SK-N-SH (cell line): ENCODE results near the gene PLXND1. TPM values are rescaled to one million over a fixed set of nuclear protein-coding genes. Genes with fewer than 3 reads are reported as not detected.

Experiments used
- CTCF ChIA-PET: fragments of 300-600, 350-600 bp; formaldehyde crosslinking; extraction: SDS; loops from one replicate; lab custom pipeline; 2021; lab: Yijun Ruan, JAX
- POLR2A ChIA-PET: fragments of 350-600 bp; sonication (Branson Sonifier 250); formaldehyde crosslinking; extraction: SDS; loops from one replicate; lab custom pipeline; 2020; ENCODE audit warnings: antibody characterized with exemption, inconsistent platforms; lab: Yijun Ruan, JAX
- DNase-seq: peaks from one replicate; pipeline ENCODE4 v3.0.0; 2012
- H2AFZ ChIP-seq: fragments of 200-600 bp; sonication (generic); 2 replicates; pipeline ENCODE4 v1.8.1; 2016; ENCODE audit warnings: antibody characterized with exemption, mild to moderate bottlenecking, low read depth
- H3F3A ChIP-seq: fragments of 200-600 bp; sonication (generic); replicated peaks from 2 replicates; pipeline ENCODE3; 2016; ENCODE audit warnings: antibody characterized with exemption, mild to moderate bottlenecking; ENCODE audit not compliant: insufficient read depth
- H3K27ac ChIP-seq, 2 experiments: fragments of 200-500 bp in 1 of 2; fragments of 200-600 bp in 1 of 2; sonication (Bioruptor generic) in 1 of 2; sonication (generic), shearing (Covaris generic) in 1 of 2; 2 replicates each; pipeline versions ENCODE4 v1.5.1 to v1.6.1; 2014 to 2016; ENCODE audit warnings: low read depth in 2 of 2, inconsistent platforms in 1 of 2, low read length in 1 of 2, mild to moderate bottlenecking in 1 of 2, mixed read lengths in 1 of 2
- H3K27me3 ChIP-seq: fragments of 200-600 bp; sonication (generic), shearing (Covaris generic); 2 replicates; pipeline ENCODE4 v1.6.1; 2016; ENCODE audit warnings: mixed run types; ENCODE audit not compliant: insufficient read depth
- H3K36me3 ChIP-seq, 2 experiments: fragments of 200-500 bp in 1 of 2; fragments of 200-600 bp in 1 of 2; sonication (Bioruptor generic) in 1 of 2; sonication (generic) in 1 of 2; replicated peaks in 1 of 2; 2 replicates each; pipeline versions ENCODE3 to v1.5.1; 2014 to 2016; ENCODE audit warnings: low read length in 1 of 2, mild to moderate bottlenecking in 1 of 2; ENCODE audit not compliant: insufficient read depth in 2 of 2, control insufficient read depth in 1 of 2
- H3K4me1 ChIP-seq, 2 experiments: fragments of 200-500 bp in 1 of 2; fragments of 200-600 bp in 1 of 2; sonication (Bioruptor generic) in 1 of 2; sonication (generic), shearing (Covaris generic) in 1 of 2; 2 replicates each; pipeline versions ENCODE4 v1.5.1 to v1.6.1; 2014 to 2016; ENCODE audit warnings: low read depth in 1 of 2, low read length in 1 of 2, mixed run types in 1 of 2; ENCODE audit not compliant: insufficient read depth in 2 of 2, control insufficient read depth in 1 of 2
- H3K4me2 ChIP-seq: fragments of 200-600 bp; sonication (generic), shearing (Covaris generic); 2 replicates; pipeline ENCODE4 v1.6.1; 2017; ENCODE audit warnings: mixed run types
- H3K4me3 ChIP-seq, 2 experiments: fragments of 200-500 bp in 1 of 2; fragments of 200-600 bp in 1 of 2; sonication (Bioruptor generic) in 1 of 2; sonication (generic), shearing (Covaris generic) in 1 of 2; 2 replicates each; pipeline versions ENCODE4 v1.5.1 to v1.8.1; 2014 to 2016; ENCODE audit warnings: low read depth in 2 of 2, inconsistent platforms in 1 of 2, low read length in 1 of 2, mild to moderate bottlenecking in 1 of 2, mixed read lengths in 1 of 2, moderate library complexity in 1 of 2
- H3K79me2 ChIP-seq: fragments of 200-600 bp; sonication (generic); 2 replicates; pipeline ENCODE4 v1.8.1; 2017; ENCODE audit warnings: mild to moderate bottlenecking; ENCODE audit not compliant: insufficient read depth
- H3K9ac ChIP-seq: fragments of 200-600 bp; sonication (generic); 2 replicates; pipeline ENCODE4 v1.6.1; 2017; ENCODE audit warnings: mixed run types
- H3K9me2 ChIP-seq: fragments of 200-600 bp; sonication (generic); 2 replicates; pipeline ENCODE4 v1.6.1; 2017; ENCODE audit warnings: mixed run types
- H3K9me3 ChIP-seq: fragments of 200-600 bp; sonication (generic); 2 replicates; pipeline ENCODE4 v1.6.1; 2017; ENCODE audit warnings: mixed run types, mild to moderate bottlenecking, moderate library complexity
- H4K20me1 ChIP-seq: fragments of 200-600 bp; sonication (generic); 2 replicates; pipeline ENCODE4 v1.6.1; 2017; ENCODE audit warnings: mild to moderate bottlenecking, mixed run types; ENCODE audit not compliant: insufficient read depth
- EP300 ChIP-seq, 2 experiments: IDR thresholded peaks; 2 replicates each; pipeline versions ENCODE4 v1.4.0 to v1.6.1; 2012; ENCODE audit warnings: borderline replicate concordance in 1 of 2, low read depth in 1 of 2, low read length in 1 of 2
- FOXM1 ChIP-seq: IDR thresholded peaks from 2 replicates; pipeline ENCODE4 v1.4.0; 2012; ENCODE audit warnings: low read depth, mild to moderate bottlenecking
- GABPA ChIP-seq: IDR thresholded peaks from 2 replicates; pipeline ENCODE4 v1.4.0; 2012; ENCODE audit warnings: low read depth, mild to moderate bottlenecking
- JUND ChIP-seq: IDR thresholded peaks from 2 replicates; pipeline ENCODE4 v1.4.0; 2012
- NRF1 ChIP-seq: IDR thresholded peaks from 2 replicates; pipeline ENCODE4 v1.6.1; 2012; ENCODE audit warnings: low read depth, mild to moderate bottlenecking, low read length
- REST ChIP-seq: IDR thresholded peaks from 2 replicates; pipeline ENCODE4 v1.6.1; 2012; ENCODE audit warnings: mild to moderate bottlenecking, low read depth, low read length, moderate library complexity
- RXRA ChIP-seq: IDR thresholded peaks from 2 replicates; pipeline ENCODE4 v1.4.0; 2012; ENCODE audit warnings: low read depth, mild to moderate bottlenecking, borderline replicate concordance
- TCF12 ChIP-seq: IDR thresholded peaks from 2 replicates; pipeline ENCODE4 v1.4.0; 2012
- USF1 ChIP-seq: IDR thresholded peaks from 2 replicates; pipeline ENCODE4 v1.4.0; 2012; ENCODE audit warnings: low read depth, borderline replicate concordance
- YY1 ChIP-seq: IDR thresholded peaks from 2 replicates; pipeline ENCODE4 v1.4.0; 2012; ENCODE audit warnings: low read depth, mild to moderate bottlenecking
- ZBTB33 ChIP-seq: IDR thresholded peaks from 2 replicates; pipeline ENCODE4 v1.4.0; 2012; ENCODE audit warnings: low read depth, borderline replicate concordance
- WGBS: methylation state at CpG from one replicate; pipeline ENCODE4 v1.1.6; 2017; ENCODE audit warnings: low lambda C conversion rate; 5-methylcytosine and 5-hydroxymethylcytosine counted together
- polyA plus RNA-seq, 3 experiments: library from polyadenylated mRNA; depleted of rRNA; stranded (reverse); fragments of >200 nt; gene quantifications; 2 replicates each; pipeline ENCODE4 v1.2.3, GENCODE V29; 2012

PLXND1 gene
- polyA plus RNA-seq, 1 of the 3 experiments (the other 2 are of a cell fraction): 53.5 TPM

- Histone ChIP-seq H3F3A (peaks cover 12% of the 10 kb centered on the region), H3K4me1 (peaks cover 28 to 61% of the 10 kb centered on the region in 2 experiments), H3K79me2 (no peaks in the 10 kb centered on the region), H2AFZ (no peak overlapping the region), H3K4me3 (no peak overlapping the region), H3K9me2 (no peaks in the 10 kb centered on the region), H3K36me3 (no peaks in the 10 kb centered on the region), H4K20me1 (no peaks in the 10 kb centered on the region), H3K27me3 (no peaks in the 10 kb centered on the region), H3K27ac (no peak overlapping the region), H3K9me3 (no peaks in the 10 kb centered on the region), H3K9ac (no peak overlapping the region), H3K4me2 (no peak overlapping the region)
- TF ChIP-seq RXRA: no peak
- no peak for TF ChIP-seq USF1
- TF ChIP-seq NRF1: no peak
- TF ChIP-seq ZBTB33: no peak
- no peak for TF ChIP-seq EP300 (IDR thresholded peaks at IDR 0.05; ENCODE audit: borderline replicate concordance in 1 of 2, low read depth in 1 of 2, low read length in 1 of 2)
- no peak for TF ChIP-seq REST
- TF ChIP-seq JUND: no peak
- TF ChIP-seq YY1: no peak
- no peak for TF ChIP-seq FOXM1
- no peak for TF ChIP-seq TCF12
- TF ChIP-seq GABPA: no peak
- POLR2A ChIA-PET: interaction anchor here (0.6 kb wide), 1 partner anchor 9 kb away, joined by 3 read pairs; no protein-coding TSS in a partner anchor
- 98% methylated on average over 7 of the region's 18 CpGs for WGBS
- DNase-seq: no peak
- CTCF ChIA-PET: interaction anchor here (2.5 kb wide), 1 partner anchor 65 kb away, joined by 7 read pairs; no protein-coding TSS in a partner anchor
Observed at GRCh38 chr3:129555616-129556357, 50.7 kb downstream of the PLXND1 start.
